BE2C (cell line): ENCODE results near the gene HMX3.

ENCODE experiments used
- DNase-seq: peaks from one replicate; pipeline ENCODE4 v3.0.0-alpha.2; 2020
- H3K27me3 ChIP-seq: fragments of 250-450 bp; sonication (Bioruptor Pico); 2 replicates; pipeline ENCODE4 v1.5.1; 2020; ENCODE audit warnings: mild to moderate bottlenecking
- H3K36me3 ChIP-seq: fragments of 250-450 bp; sonication (Bioruptor Pico); 2 replicates; pipeline ENCODE4 v1.5.1; 2020; ENCODE audit warnings: mild to moderate bottlenecking
- H3K4me1 ChIP-seq: fragments of 250-450 bp; sonication (Bioruptor Pico); 2 replicates; pipeline ENCODE4 v1.5.1; 2020
- H3K4me3 ChIP-seq: 2 replicates; pipeline ENCODE4 v1.5.1; 2011; ENCODE audit warnings: low read depth, low read length
- H3K9me3 ChIP-seq: fragments of 250-450 bp; sonication (Bioruptor Pico); 2 replicates; pipeline ENCODE4 v1.5.1; 2020
- CTCF ChIP-seq: IDR thresholded peaks from 2 replicates; pipeline ENCODE4 v1.5.1; 2012; ENCODE audit warnings: mild to moderate bottlenecking, low read depth, low read length

Gene HMX3

GRCh38 chr10:123096452-123096851 is 39.3 kb upstream of the HMX3 start:
- no peaks in the 10 kb centered on the region for H3K4me1 ChIP-seq

GRCh38 chr10:123097039-123097438 is 38.7 kb upstream of the HMX3 start:
- no peaks in the 10 kb centered on the region for H3K9me3 ChIP-seq
- no peak for DNase-seq
- H3K4me1 ChIP-seq, result no peaks in the 10 kb centered on the region
- no peak for TF ChIP-seq CTCF
- peaks cover 18% of the 10 kb centered on the region for H3K27me3 ChIP-seq
- no peak overlapping the region for H3K4me3 ChIP-seq
- no peaks in the 10 kb centered on the region for H3K36me3 ChIP-seq

More at GRCh38 chr10:123096452-123096851, 39.3 kb upstream of the HMX3 start:
- DNase-seq, result no peak
- Histone ChIP-seq H3K4me3 (no peak overlapping the region), H3K27me3 (peaks cover 19% of the 10 kb centered on the region), H3K9me3 (no peaks in the 10 kb centered on the region), H3K36me3 (no peaks in the 10 kb centered on the region)
- no peak for TF ChIP-seq CTCF

- H3K4me3 ChIP-seq, result no peak overlapping the region
- no peaks in the 10 kb centered on the region for H3K9me3 ChIP-seq
- H3K36me3 ChIP-seq, result no peaks in the 10 kb centered on the region
- H3K27me3 ChIP-seq, result no peaks in the 10 kb centered on the region
- no peaks in the 10 kb centered on the region for H3K4me1 ChIP-seq
- TF ChIP-seq CTCF, result no peak
- peak; percentile 40 for DNase-seq
These were observed 35.6 kb upstream of the HMX3 start for GRCh38 chr10:123100030-123100762.

- Histone ChIP-seq H3K9me3 (no peaks in the 10 kb centered on the region), H3K4me1 (no peaks in the 10 kb centered on the region), H3K36me3 (no peaks in the 10 kb centered on the region), H3K4me3 (no peak overlapping the region), H3K27me3 (no peaks in the 10 kb centered on the region; the same call in 1 of the 2 replicates)
- no peak for TF ChIP-seq CTCF
- DNase-seq, result no peak
These were observed 33.9 kb upstream of the HMX3 start for GRCh38 chr10:123101872-123102271.

GRCh38 chr10:123102673-123103072 is 33.1 kb upstream of the HMX3 start:
- H3K9me3 ChIP-seq, result no peaks in the 10 kb centered on the region
- no peak overlapping the region for H3K4me3 ChIP-seq
- H3K36me3 ChIP-seq, result no peaks in the 10 kb centered on the region
- DNase-seq, result no peak
- TF ChIP-seq CTCF, result no peak
- no peaks in the 10 kb centered on the region for H3K4me1 ChIP-seq
- H3K27me3 ChIP-seq, result no peaks in the 10 kb centered on the region; the same call in 1 of the 2 replicates

- H3K36me3 ChIP-seq, result no peaks in the 10 kb centered on the region
- no peaks in the 10 kb centered on the region for H3K9me3 ChIP-seq
- TF ChIP-seq CTCF, result no peak
- DNase-seq, result no peak
- H3K27me3 ChIP-seq, result no peaks in the 10 kb centered on the region; the same call in 1 of the 2 replicates
- no peak overlapping the region for H3K4me3 ChIP-seq
- no peaks in the 10 kb centered on the region for H3K4me1 ChIP-seq
These were observed 31.8 kb upstream of the HMX3 start for GRCh38 chr10:123103944-123104343.
